Activated CD4-positive, alpha-beta memory T cell treated with anti-CD3 and anti-CD28 coated beads, Interleukin-2, amount 10 ng/mL, durations not matched to agents 7 days and 5 days (primary cell): Measurements from ENCODE around the gene CD248. TPM values are rescaled to one million over a fixed set of nuclear protein-coding genes. Genes with fewer than 3 reads are reported as not detected.
"Not testable (repeated sequence)": the region's sequence is repeated elsewhere in the genome, so short reads cannot be mapped to it uniquely, and the experiment has no call there.

ENCODE experiments used
- CTCF ChIA-PET: fragments of 350-600 bp; sonication (Branson Sonifier 250); formaldehyde crosslinking; loops from one replicate; lab custom pipeline; 2021; ENCODE audit warnings: antibody characterized with exemption, inconsistent platforms; lab: Charles Lee
- POLR2A ChIA-PET: fragments of 350-600 bp; sonication (Branson Sonifier 250); formaldehyde crosslinking; loops from one replicate; lab custom pipeline; 2021; ENCODE audit warnings: antibody characterized with exemption; lab: Charles Lee
- DNase-seq: peaks from one replicate; pipeline ENCODE4 v3.0.0-alpha.2; 2020
- H3K27ac Mint-ChIP-seq: one replicate; pipeline ENCODE4 v1.8.0; 2021; ENCODE audit warnings: mild to moderate bottlenecking, mixed read lengths
- H3K27me3 Mint-ChIP-seq: one replicate; pipeline ENCODE4 v1.8.0; 2021; ENCODE audit warnings: mixed read lengths
- H3K36me3 Mint-ChIP-seq: one replicate; pipeline ENCODE4 v1.8.0; 2021; ENCODE audit warnings: low read depth, mixed read lengths
- H3K4me1 Mint-ChIP-seq: one replicate; pipeline ENCODE4 v1.8.0; 2021; ENCODE audit warnings: mixed read lengths
- H3K4me3 Mint-ChIP-seq: one replicate; pipeline ENCODE4 v1.8.0; 2021; ENCODE audit warnings: mild to moderate bottlenecking, mixed read lengths
- H3K9me3 Mint-ChIP-seq: one replicate; pipeline ENCODE4 v1.8.0; 2021; ENCODE audit warnings: mixed read lengths
- total RNA-seq, 2 experiments: library from RNA; stranded (reverse); gene quantifications; one replicate each; pipeline ENCODE4 v1.2.3, GENCODE V29; 2021

The CD248 gene
- total RNA-seq: not detected

DNA sequence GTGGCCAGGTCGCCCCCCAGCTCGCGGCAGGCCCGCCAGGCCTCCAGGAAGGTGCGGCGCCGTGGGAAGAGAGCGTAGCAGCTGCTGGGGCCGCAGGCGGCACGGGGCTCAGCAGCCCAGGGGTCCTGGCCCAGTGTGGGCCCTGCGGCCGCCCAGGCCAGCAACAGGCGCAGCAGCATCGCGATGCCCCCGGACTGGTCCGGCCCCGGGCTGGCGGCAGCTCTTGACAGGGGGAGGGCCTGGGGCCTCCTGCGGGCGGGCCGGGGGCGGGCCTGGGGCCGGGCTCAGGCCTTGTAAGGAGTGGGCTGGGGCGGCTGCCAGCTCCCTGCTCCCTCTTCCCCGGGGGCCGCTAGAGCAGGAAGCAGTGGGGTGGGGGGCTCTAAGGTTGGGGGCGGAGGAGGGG, at the start of gene CD248:
CD248 (minus strand) TSS at position 196 of the 403 bp plus-strand sequence; CDS start at position 179, 17 bp downstream.
- ChIA-PET POLR2A (no interaction called here), CTCF (no interaction called here)
- Mint-ChIP-seq H3K4me1 (peaks cover 41% of the 10 kb centered on the region), H3K4me3 (no peak within 1 kb of the TSS), H3K9me3 (peaks cover 7% of the 10 kb centered on the region), H3K36me3 (no peaks in the 10 kb centered on the region), H3K27ac (peak within 1 kb of the TSS; percentile 56), H3K27me3 (peaks cover 13% of the 10 kb centered on the region)
- DNase-seq: no peak

- Mint-ChIP-seq H3K9me3 (no peaks in the 10 kb centered on the region), H3K27ac (no peak overlapping the region), H3K36me3 (no peaks in the 10 kb centered on the region), H3K27me3 (no peaks in the 10 kb centered on the region), H3K4me3 (no peak overlapping the region), H3K4me1 (peaks cover 10% of the 10 kb centered on the region)
- DNase-seq: no peak
- POLR2A ChIA-PET: interaction anchor here (0.8 kb wide), 1 partner anchor 28 kb away, joined by 3 read pairs; no protein-coding TSS in a partner anchor
- CTCF ChIA-PET: interaction anchor here (0.6 to 5.6 kb wide), 5 partner anchors 8 to 53 kb away, joined by 3 to 35 read pairs (median 4); partner anchors contain the start of gene B4GAT1
These were observed 49.1 kb upstream of the CD248 start for GRCh38 chr11:66365711-66366619.

DNA sequence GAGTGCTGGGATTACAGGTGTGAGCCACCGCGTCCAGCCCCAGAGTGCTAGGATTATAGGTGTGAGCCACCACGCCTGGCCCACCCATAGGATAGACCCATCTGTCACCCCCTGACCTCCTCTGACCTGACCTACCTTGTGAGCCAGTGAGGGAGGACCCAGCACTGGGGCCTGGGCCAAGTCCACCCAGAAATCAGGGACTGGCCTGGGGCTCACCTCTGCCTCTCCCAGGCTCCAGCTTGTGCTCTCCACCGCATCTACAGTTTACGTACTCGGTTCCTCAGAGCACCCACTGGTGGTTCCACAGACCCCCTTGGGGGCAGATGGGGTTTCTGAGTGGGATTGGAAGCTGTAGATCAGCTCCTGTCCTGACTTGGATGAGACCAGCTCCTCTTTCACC, 48.3 kb upstream of the CD248 start:
- POLR2A ChIA-PET: interaction anchor here (0.8 kb wide), 1 partner anchor 27 kb away, joined by 3 read pairs; no protein-coding TSS in a partner anchor
- Mint-ChIP-seq H3K4me3 (no peak overlapping the region), H3K27ac (no peak overlapping the region), H3K27me3 (no peaks in the 10 kb centered on the region), H3K36me3 (no peaks in the 10 kb centered on the region), H3K9me3 (no peaks in the 10 kb centered on the region), H3K4me1 (peaks cover 5% of the 10 kb centered on the region)
- CTCF ChIA-PET: interaction anchor here (0.6 to 5.6 kb wide), 4 partner anchors 9 to 24 kb away, joined by 3 to 35 read pairs (median 9); partner anchors contain the start of gene B4GAT1
- DNase-seq: no peak

DNA sequence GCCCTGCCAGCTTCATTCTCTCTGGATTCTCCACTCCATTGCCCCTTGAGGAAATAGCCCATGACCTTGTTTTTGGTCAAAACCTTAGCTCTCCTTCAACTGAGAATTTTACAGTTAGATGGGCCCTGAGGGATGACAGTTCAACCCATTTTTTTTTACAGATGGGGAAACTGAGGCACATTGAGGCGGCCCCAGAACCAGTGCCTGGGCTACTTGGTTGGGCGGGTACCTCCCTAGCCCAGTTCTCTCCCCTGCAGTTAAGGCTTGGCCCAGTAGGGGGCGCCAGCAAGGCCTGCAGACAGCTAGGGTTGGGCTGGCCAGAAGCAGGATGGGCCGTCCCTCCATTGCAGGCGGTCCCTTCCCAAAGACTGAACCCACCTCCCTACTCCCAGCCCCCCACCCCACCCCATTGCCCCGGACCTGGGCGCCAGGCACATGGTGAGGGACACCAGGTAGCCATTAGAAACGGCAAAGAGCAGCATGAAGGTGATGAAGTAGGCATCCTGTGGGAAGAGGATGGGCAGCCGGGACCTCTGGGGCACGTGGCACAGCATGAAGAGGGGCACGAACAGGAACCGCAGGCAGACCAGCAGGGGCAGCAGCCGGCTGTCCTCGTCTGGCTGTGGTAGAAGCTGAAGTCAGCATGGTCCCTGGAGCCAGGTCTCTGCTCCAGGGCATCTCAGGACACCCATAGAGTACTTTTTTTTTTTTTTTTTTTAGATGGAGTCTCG, 47.1 kb upstream of the CD248 start:
- H3K27me3 Mint-ChIP-seq: no peaks in the 10 kb centered on the region
- POLR2A ChIA-PET: interaction anchor here (0.8 to 1.7 kb wide), 2 partner anchors 8 to 9 kb away, joined by 3 to 7 read pairs; partner anchors contain the start of gene SLC29A2
- DNase-seq: peak; percentile 76
- H3K27ac Mint-ChIP-seq: no peak overlapping the region
- no peak overlapping the region for H3K4me3 Mint-ChIP-seq
- no peaks in the 10 kb centered on the region for H3K4me1 Mint-ChIP-seq
- CTCF ChIA-PET: interaction anchor here (0.7 to 5.6 kb wide), 9 partner anchors 9 to 711 kb away, joined by 3 to 35 read pairs (median 6); partner anchors contain the start of genes RIN1 and SLC29A2
- H3K36me3 Mint-ChIP-seq: no peaks in the 10 kb centered on the region
- H3K9me3 Mint-ChIP-seq: no peaks in the 10 kb centered on the region

DNA sequence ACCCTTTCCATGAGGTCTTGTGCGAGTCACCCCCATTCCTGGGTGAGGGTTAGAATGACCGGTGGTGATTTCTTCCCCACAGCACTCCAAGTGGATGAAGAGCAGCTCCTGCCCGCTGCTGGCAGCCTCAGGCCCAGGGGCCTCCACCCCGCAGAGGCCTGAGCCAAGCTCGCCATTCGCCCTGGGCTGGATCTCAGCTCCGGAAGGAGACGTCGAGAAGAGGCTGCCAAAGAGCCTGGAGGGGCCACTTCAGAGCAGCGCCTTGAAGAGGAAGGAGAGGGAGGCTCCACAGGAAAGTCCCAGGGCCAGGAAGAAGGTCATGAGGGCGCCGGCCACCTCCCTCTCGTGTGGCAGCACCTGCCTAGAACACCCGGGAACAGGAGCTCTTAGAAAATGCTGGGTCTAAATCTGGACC, 46.4 kb upstream of the CD248 start:
- no peak overlapping the region for H3K27ac Mint-ChIP-seq
- ChIA-PET POLR2A (interaction anchor here (1.0 to 1.7 kb wide), 2 partner anchors 8 to 9 kb away, joined by 3 to 7 read pairs; no protein-coding TSS in a partner anchor), CTCF (interaction anchor here (1.2 to 5.6 kb wide), 7 partner anchors 9 to 28 kb away, joined by 4 to 35 read pairs (median 7); partner anchors contain the start of genes RIN1 and SLC29A2)
- no peaks in the 10 kb centered on the region for H3K9me3 Mint-ChIP-seq
- H3K27me3 Mint-ChIP-seq: no peaks in the 10 kb centered on the region
- no peak overlapping the region for H3K4me3 Mint-ChIP-seq
- H3K36me3 Mint-ChIP-seq: no peaks in the 10 kb centered on the region
- H3K4me1 Mint-ChIP-seq: no peaks in the 10 kb centered on the region
- DNase-seq: no peak

- POLR2A ChIA-PET: interaction anchor here (1.0 to 1.7 kb wide), 2 partner anchors 8 to 10 kb away, joined by 3 to 7 read pairs; no protein-coding TSS in a partner anchor
- Mint-ChIP-seq H3K4me3 (no peak overlapping the region), H3K27ac (no peak overlapping the region), H3K9me3 (no peaks in the 10 kb centered on the region), H3K4me1 (no peaks in the 10 kb centered on the region), H3K36me3 (no peaks in the 10 kb centered on the region), H3K27me3 (no peaks in the 10 kb centered on the region)
- CTCF ChIA-PET: interaction anchor here (1.0 to 5.6 kb wide), 6 partner anchors 10 to 27 kb away, joined by 4 to 35 read pairs (median 6); partner anchors contain the start of gene RIN1
- no peak for DNase-seq
These were observed 45.8 kb upstream of the CD248 start for GRCh38 chr11:66362481-66363147.

DNA sequence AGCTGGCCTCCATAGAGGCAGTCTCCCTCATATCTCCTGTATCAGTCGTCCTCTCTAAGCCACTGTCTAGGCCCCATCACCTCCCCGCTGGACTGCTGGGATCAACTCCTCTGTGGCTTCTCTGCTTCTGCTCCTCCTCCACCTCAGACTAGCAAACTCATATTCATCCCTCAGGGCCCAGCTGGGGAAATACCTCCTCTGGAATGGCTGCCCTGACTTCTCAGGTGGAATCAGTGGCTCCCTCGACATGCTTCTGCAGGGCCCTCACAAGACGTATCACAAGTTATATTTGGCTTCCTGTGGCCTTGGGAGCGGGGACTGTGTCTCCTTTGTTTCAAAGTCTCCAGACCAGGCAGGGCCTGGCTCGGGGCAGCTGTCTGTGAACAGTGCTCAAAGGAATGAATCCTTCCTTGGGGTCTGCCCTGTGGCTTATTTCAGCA, 44.7 kb upstream of the CD248 start:
- POLR2A ChIA-PET: interaction anchor here (0.5 to 0.6 kb wide), 2 partner anchors 13 to 35 kb away, joined by 3 read pairs; no protein-coding TSS in a partner anchor
- H3K9me3 Mint-ChIP-seq: no peaks in the 10 kb centered on the region
- no peak overlapping the region for H3K4me3 Mint-ChIP-seq
- CTCF ChIA-PET: interaction anchor here (1.0 to 2.1 kb wide), 3 partner anchors 11 to 28 kb away, joined by 3 to 7 read pairs (median 4); no protein-coding TSS in a partner anchor
- no peaks in the 10 kb centered on the region for H3K4me1 Mint-ChIP-seq
- no peaks in the 10 kb centered on the region for H3K36me3 Mint-ChIP-seq
- no peaks in the 10 kb centered on the region for H3K27me3 Mint-ChIP-seq
- no peak for DNase-seq
- H3K27ac Mint-ChIP-seq: no peak overlapping the region

- no peaks in the 10 kb centered on the region for H3K4me1 Mint-ChIP-seq
- POLR2A ChIA-PET: no interaction called here
- no peaks in the 10 kb centered on the region for H3K9me3 Mint-ChIP-seq
- no peak overlapping the region for H3K4me3 Mint-ChIP-seq
- CTCF ChIA-PET: interaction anchor here (1.1 to 2.1 kb wide), 3 partner anchors 24 to 29 kb away, joined by 3 to 7 read pairs (median 3); no protein-coding TSS in a partner anchor
- no peaks in the 10 kb centered on the region for H3K27me3 Mint-ChIP-seq
- DNase-seq: no peak
- H3K36me3 Mint-ChIP-seq: no peaks in the 10 kb centered on the region
- H3K27ac Mint-ChIP-seq: no peak overlapping the region
These were observed 43.7 kb upstream of the CD248 start for GRCh38 chr11:66360406-66361073.

GRCh38 chr11:66359662-66360087, 42.8 kb upstream of the CD248 start:
- no peaks in the 10 kb centered on the region for H3K27me3 Mint-ChIP-seq
- POLR2A ChIA-PET: no interaction called here
- H3K9me3 Mint-ChIP-seq: no peaks in the 10 kb centered on the region

GRCh38 chr11:66350560-66351235, 33.9 kb upstream of the CD248 start:
- POLR2A ChIA-PET, H3K27me3 Mint-ChIP-seq, H3K9me3 Mint-ChIP-seq, H3K4me3 Mint-ChIP-seq, H3K27ac Mint-ChIP-seq, H3K36me3 Mint-ChIP-seq, DNase-seq: not testable (repeated sequence)
- CTCF ChIA-PET: interaction anchor here (1.0 to 1.6 kb wide), 3 partner anchors 13 to 39 kb away, joined by 4 to 7 read pairs (median 4); no protein-coding TSS in a partner anchor
- H3K4me1 Mint-ChIP-seq: peaks cover 19% of the 10 kb centered on the region

More at GRCh38 chr11:66359662-66360087, 42.8 kb upstream of the CD248 start:
- Mint-ChIP-seq H3K4me3 (no peak overlapping the region), H3K36me3 (no peaks in the 10 kb centered on the region), H3K4me1 (no peaks in the 10 kb centered on the region), H3K27ac (no peak overlapping the region)
- CTCF ChIA-PET: no interaction called here
- DNase-seq: no peak

GRCh38 chr11:66349084-66349386, 32.2 kb upstream of the CD248 start:
- ChIA-PET POLR2A (no interaction called here), CTCF (no interaction called here)
- H3K27me3 Mint-ChIP-seq: no peaks in the 10 kb centered on the region
- DNase-seq: no peak
- H3K36me3 Mint-ChIP-seq: peaks cover 4% of the 10 kb centered on the region
- H3K4me1 Mint-ChIP-seq: peaks cover 34% of the 10 kb centered on the region
- H3K9me3 Mint-ChIP-seq: no peaks in the 10 kb centered on the region
- H3K27ac Mint-ChIP-seq: peak overlapping the region; percentile 34
- H3K4me3 Mint-ChIP-seq: peak overlapping the region; percentile 11
